SIG-M5 (cell line): ENCODE data around the gene MYL5.
"Not testable (repeated sequence)": the region's sequence is repeated elsewhere in the genome, so short reads cannot be mapped to it uniquely, and the experiment has no call there.

Experiments used
- DNase-seq: peaks from one replicate; lab custom pipeline; 2025; lab: John Stamatoyannopoulos, UW

The MYL5 gene

GRCh38 chr4:725391-726234, 51.3 kb downstream of the MYL5 start:
- no peak for DNase-seq

DNA sequence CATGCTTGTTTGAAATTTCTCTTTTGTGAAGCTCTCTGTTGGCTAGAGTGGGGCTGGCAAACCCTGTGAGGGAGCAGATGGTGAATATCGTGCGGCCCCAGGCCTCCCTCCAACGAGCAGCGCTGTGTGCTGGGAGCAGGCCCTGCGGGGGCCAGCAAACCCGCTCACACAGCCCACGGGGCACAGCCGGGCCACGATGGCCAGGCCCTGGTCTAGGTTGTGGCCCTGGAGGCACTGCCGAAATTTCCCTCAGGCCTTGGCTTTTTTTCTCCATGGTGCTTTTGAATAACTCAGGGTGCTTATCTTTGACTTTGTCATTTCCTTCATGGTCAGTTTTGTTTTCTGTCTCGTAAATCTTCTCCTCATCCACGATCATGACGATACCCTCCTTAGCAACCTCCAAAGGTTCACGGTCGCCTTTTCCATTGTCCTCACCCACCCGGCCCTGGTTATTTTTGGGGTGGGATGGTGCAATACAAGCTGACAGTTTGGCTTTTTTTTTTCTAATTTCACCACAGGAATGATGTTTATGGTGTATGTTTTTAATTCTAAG, 52.0 kb downstream of the MYL5 start:
- DNase-seq = no peak

DNA sequence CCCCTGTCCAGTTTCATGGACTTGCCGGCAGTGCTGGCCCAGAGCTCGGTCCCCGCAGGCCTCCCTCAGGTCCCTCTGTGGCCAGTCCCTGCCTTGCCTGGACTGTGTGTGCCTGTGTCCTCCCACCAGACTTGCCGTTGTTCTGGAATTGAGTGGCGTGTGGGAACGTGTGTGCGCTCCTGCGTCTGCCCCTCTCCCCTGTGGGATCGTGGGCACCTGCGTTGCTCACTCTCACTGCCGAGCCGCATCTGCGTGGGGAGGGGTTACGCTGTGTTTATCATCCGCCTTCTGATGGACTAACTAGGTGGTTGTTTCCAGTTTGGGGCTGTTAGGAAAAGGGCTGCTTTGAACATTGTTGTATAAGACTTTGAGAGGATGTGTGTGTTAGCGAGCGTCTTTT, 52.5 kb downstream of the MYL5 start:
- no peak for DNase-seq

DNA sequence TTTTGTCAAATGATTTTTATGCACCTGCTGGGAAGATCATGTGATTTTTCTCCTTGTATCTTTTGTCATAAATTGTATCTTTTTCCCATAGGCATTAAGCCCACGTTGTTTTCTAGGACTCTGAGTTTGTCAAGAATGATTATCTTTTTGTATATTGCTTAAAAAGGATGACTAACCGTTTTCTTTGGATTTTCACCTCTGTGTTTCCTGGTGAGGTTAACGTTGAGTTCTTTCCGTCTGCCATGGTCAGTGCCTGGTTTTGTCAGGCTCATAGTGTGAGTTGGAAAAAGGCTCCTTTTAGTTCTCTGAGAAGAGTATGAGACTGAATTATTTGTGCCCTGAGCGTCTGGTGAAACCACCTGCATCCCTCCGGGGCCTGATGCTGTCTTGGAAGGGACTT, 53.2 kb downstream of the MYL5 start:
- DNase-seq = no peak

- no peak for DNase-seq
These were observed 55.3 kb downstream of the MYL5 start for GRCh38 chr4:729336-730315.

- DNase-seq = no peak
These were observed 56.2 kb downstream of the MYL5 start for GRCh38 chr4:730511-730910.

DNA sequence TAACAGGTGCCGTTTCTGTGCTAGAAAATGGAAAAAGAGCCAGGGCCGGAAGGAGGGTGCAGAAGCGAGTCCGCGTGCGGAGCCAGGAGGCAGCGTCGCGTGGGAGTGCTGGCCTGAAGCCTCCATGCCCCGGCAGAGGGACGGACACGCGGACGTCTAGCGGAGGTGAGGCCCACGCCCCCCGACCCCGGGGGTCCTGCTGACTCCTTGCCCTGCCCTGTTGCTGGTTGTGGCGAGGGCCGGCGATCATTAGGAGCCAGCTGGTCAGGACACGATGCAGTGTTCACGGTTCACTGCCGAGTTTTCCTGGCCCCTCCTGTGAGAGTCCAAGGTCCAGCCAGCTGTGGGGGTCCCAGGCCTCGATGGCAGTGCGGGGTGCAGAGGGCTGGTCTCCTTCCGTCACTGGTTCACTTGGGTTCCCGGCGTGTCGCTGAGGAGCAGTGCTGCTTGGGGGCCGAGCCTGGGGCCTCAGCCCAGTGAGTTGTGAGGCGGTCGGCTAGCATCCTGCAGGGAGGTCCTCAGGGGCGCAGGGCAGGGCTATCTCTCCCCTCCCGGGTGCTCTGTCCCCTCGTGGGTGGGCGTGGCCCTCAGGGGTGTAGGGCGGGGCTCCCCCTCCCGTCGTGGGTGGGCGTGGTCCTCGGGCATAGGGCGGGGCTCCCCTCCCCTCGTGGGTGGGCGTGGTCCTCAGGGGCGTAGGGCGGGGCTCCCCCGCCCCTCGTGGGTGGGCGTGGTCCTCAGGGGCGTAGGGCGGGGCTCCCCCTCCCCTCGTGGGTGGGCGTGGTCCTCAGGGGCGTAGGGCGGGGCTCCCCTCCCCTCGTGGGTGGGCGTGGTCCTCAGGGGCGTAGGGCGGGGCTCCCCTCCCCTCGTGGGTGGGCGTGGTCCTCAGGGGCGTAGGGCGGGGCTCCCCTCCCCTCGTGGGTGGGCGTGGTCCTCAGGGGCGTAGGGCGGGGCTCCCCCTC, 56.9 kb downstream of the MYL5 start:
- DNase-seq = not testable (repeated sequence)
